Stimulated activated CD4-positive, alpha-beta T cell treated with anti-CD3 and anti-CD28 coated beads, Interleukin-15, amount 100 ng/mL, for 48 hours (primary cell): ENCODE results near the gene ZYX.
"Not testable (repeated sequence)": the region's sequence is repeated elsewhere in the genome, so short reads cannot be mapped to it uniquely, and the experiment has no call there.

ENCODE experiments used
- DNase-seq, 2 donors: peaks; one replicate each; pipeline ENCODE4 v3.0.0-alpha.2; 2020; ENCODE audit warnings: low read depth in 2 of 2

ZYX gene

GRCh38 chr7:143384661-143385631 lies 3.8 kb downstream of the ZYX start:
- DNase-seq = no peak

- no peak for DNase-seq
Observed at GRCh38 chr7:143385891-143386781, 5.0 kb downstream of the ZYX start.

GRCh38 chr7:143387156-143387975 lies 6.2 kb downstream of the ZYX start:
- DNase-seq = no peak

- no peak for DNase-seq
Observed at GRCh38 chr7:143388051-143388450, 6.9 kb downstream of the ZYX start.

- DNase-seq = no peak
Observed at GRCh38 chr7:143388491-143389101, 7.5 kb downstream of the ZYX start.

- no peak for DNase-seq
Observed at GRCh38 chr7:143389316-143390103, 8.4 kb downstream of the ZYX start.

GRCh38 chr7:143390104-143390772 lies 9.1 kb downstream of the ZYX start:
- DNase-seq = no peak

- no peak for DNase-seq
Observed at GRCh38 chr7:143390773-143391317, 9.7 kb downstream of the ZYX start.

- DNase-seq = no peak
Observed at GRCh38 chr7:143391462-143392404, 10.6 kb downstream of the ZYX start.

- not testable (repeated sequence) for DNase-seq
Observed at GRCh38 chr7:143392427-143392826, 11.3 kb downstream of the ZYX start.

GRCh38 chr7:143392875-143393266 lies 11.7 kb downstream of the ZYX start:
- no peak for DNase-seq

GRCh38 chr7:143393267-143394041 lies 12.3 kb downstream of the ZYX start:
- DNase-seq = no peak

GRCh38 chr7:143394068-143394467 lies 12.9 kb downstream of the ZYX start:
- no peak for DNase-seq

- DNase-seq = no peak
Observed at GRCh38 chr7:143394777-143395176, 13.6 kb downstream of the ZYX start.

GRCh38 chr7:143395187-143396149 lies 14.3 kb downstream of the ZYX start:
- no peak for DNase-seq

- no peak for DNase-seq
Observed at GRCh38 chr7:143396182-143396581, 15.0 kb downstream of the ZYX start.
